GM19240 (cell line): ENCODE results near the gene INPP5D.
"Not testable (repeated sequence)": the region's sequence is repeated elsewhere in the genome, so short reads cannot be mapped to it uniquely, and the experiment has no call there.

Source experiments
- DNase-seq: peaks from one replicate; pipeline ENCODE4 v3.0.0; 2011; ENCODE audit warnings: low spot score; ENCODE audit not compliant: insufficient read length

The INPP5D gene

DNA sequence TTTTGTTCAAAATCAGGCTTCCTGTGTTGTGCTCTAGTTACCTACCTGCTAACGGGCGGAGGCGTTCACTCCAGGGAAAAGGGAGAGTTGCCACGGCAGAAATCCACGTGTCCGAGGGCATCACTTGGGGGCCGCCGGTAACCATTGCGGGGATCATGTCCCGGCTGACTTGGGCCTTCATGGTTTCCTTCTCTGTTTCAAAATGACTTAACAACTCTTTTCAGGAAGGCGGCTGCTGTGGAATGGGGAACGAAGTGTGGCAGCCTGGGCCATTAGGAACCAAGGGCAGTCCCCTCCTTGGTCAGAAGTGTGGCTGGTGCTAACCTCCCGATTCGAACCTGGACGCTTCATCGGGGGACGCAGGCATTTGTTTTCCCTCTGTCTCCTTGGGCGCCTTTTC lies 56.8 kb downstream of the INPP5D start:
- no peak for DNase-seq

DNA sequence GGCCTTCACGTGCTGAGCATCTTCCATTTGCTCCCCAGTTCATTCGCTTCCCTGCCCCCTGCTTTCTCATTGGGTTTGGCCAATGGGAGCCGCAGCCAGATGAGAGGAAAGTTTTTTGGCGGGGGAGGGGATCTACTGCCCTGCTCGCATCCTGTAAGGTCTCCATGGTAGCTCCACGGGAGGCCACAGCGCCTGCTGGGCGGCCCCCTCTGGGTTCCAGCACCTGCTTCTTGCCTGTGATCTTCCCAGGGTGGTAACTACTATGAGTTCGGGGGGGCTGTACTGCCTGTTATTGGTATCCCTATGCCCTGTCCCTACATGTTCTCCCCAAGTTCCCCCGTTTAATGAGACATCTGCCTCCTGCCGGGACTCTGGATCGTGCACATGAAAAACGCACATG lies 57.2 kb downstream of the INPP5D start:
- no peak for DNase-seq

DNA sequence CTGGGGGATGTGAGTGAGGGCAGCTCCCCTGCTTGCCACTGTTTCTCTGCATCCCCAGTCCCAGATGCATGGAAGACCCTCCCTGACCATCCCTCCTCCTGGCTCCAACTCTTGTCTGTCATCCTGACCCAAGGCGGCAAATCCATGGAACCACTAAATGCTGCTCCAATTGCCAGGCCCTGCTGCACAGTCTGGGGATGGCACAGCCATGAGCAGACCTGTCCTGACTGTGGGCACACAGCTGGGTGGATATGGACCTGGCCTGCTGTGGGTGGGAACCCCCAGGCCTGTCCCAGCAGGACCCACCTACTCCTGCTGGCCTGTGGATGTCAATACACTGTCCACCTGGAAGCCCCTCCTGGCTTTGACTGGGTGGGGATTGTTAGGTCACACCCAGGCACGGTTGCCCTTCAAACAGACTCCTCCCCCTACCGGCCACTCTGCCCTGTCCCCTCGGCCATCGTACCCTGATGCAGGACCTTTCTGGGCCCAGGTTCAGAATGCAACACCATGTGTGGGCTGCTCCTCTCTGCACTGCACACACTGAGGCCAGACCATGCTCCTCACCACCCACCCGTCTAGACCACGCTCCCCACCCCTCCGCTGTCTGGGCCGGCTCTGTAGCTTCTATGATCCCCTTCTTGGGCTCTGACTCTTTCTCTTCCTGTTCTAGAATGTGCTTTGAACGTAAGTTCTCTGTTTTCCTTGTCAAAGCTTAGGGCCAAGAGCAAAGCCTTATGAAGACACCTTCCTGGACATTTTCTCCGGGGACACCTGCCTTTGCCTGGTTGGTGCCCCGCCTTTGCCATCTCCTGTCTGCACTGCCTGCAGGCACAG lies 57.9 kb downstream of the INPP5D start:
- DNase-seq: no peak

DNA sequence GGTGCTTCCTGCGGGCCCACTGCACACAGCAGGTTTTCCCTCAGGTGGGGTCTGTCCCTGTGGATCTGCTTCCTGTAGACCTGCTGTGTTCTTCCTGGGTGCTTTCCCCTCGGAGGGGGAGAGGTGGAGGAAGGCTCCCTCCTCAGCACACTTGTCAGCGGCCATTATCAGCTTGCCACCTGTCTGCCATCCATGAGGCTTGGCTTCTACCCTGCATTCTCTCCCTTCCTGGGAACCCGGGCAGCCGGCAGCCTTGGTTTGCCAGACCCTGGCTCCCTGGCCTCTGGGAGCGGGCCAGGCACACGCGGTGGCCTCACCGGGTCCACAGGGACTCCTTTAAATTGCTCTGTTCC lies 58.5 kb downstream of the INPP5D start:
- DNase-seq: no peak

DNA sequence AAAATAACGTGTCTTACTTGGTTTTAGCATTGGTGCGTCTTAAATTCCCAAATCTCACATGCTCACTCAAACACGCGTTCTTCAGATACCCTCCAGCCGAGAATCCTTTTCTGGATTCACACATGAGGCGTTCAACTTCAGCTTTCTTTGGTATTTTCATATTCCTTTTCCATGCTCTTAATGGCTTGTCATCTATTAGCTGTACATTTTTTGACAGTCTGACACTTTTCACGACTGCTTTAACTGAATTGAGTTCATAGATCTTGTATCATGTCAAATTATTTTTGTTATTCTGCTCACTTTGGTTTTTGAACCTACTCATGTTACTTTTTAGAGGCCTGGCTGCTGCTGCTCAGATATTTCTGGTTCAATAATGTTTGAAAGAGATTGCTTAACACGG lies 59.0 kb downstream of the INPP5D start:
- no peak for DNase-seq

DNA sequence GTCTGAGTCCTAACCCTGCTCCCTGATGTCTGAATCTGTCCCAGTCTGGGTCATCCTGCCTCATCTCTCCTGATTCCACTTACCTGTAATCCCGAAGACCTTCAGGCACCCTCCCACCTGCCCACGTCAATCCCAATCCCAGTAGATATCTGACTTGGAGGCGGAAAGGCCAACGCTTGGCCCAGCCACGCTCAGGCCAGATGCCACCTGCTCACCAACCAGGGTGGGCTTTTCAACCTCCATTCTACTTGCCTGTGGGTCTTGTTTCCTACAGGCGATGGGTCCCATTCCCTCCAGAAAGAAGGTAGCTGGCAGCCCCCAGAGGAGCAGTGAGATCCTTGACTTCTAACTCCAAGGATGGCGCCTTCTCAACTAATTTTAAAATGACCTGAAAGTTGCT lies 59.7 kb downstream of the INPP5D start:
- no peak for DNase-seq

DNA sequence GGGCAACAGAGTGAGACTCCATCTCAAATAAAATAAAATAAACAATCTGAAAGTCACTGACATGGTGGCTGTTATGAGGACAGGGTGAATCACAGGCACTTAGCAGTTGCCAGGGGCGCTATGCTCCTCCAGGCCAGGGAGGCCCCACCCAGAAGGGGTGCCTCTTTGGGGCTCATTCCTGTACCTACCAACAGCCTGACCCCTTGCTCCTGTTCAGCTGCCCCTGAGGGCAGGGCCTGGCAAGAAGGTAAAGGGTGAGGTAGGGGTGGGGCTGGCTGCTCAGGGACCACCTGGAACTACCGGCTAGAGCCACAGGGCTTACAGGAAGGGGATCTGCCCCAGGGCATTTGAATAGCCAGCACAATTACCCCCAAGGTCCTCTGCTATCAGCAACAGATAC lies 60.3 kb downstream of the INPP5D start:
- no peak for DNase-seq

DNA sequence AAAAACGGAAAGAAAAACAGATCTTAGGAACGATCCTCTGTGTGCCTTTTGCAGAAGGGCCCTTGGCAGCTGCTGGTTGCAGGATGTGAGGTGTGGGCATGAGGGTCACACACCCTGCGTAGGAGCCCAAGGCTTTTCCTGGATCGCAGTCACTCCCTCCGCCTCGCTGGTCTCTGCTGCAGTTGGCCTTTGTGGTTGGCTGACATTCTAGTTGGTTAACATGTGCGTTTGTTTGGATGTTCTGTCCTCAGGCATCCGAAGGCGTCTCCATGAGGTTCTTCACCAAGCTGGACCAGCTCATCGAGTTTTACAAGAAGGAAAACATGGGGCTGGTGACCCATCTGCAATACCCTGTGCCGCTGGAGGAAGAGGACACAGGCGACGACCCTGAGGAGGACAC lies 61.7 kb downstream of the INPP5D start:
- DNase-seq: no peak

DNA sequence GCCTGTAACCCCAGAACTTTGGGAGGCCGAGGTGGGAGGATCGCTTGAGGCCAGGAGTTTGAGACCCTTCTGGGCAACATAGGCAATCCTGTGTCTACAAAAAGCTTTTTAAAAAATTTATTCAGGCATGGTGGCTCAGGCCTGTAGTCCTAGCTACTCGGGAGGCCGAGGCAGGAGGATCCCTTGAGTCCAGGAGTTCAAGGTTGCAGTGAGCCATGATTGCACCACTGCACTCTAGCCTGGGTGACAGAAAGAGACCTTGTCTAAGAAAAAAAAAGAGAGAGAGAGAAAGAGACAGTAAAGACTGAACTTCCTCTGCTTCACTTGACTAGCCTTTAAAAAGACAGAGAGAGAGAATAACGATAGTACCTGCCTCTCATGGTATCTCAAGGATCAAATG lies 62.4 kb downstream of the INPP5D start:
- no peak for DNase-seq

DNA sequence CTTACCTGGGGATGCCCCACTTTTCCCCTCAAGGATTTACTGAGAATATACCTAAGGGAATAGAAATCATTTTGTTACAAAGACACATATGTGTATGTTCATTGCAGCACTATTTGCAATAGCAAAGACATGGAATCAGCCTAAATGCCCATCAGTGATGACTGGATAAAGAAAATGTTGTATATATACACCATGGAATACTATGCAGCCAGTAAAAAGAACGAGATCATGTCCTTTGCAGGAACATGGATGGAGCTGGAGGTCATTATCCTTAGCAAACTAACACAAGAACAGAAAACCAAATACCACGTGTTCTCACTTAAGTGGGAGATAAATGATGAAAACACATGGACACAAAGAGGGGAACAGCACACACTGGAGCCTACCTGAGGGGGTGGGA lies 63.4 kb downstream of the INPP5D start:
- not testable (repeated sequence) for DNase-seq

DNA sequence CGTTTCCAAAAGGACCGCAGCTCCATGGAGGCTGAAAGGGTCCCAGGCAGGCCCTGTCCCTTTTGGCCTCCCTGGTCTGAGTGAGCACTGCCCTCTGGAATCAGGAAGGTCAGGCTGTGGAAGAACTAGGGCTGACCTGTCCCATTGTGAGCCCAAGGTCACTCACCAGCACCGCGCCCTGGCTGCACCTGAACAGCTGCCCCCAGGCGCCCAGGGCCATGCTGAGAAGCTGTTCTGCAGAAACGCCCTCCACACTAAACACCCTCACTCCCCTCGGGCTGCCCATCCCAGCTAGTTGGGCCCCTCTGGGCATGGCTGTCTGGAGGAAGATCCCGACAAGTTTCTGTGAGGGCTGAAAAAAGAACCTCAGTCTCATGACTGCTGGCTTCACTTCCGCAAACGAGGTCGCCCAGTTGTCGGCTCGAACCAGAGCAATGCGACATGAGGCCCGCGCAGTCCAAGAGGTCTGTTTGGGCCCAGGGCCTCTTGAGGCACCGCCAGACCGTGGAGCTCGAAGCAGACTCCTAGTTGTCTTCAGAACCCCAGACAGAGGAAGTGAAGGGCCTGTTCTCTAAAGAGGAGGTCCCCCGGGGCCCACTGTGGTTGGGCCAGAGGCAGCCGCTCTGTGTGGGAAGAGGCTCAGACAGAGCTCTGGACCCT lies 64.4 kb downstream of the INPP5D start:
- DNase-seq: peak; percentile 47

DNA sequence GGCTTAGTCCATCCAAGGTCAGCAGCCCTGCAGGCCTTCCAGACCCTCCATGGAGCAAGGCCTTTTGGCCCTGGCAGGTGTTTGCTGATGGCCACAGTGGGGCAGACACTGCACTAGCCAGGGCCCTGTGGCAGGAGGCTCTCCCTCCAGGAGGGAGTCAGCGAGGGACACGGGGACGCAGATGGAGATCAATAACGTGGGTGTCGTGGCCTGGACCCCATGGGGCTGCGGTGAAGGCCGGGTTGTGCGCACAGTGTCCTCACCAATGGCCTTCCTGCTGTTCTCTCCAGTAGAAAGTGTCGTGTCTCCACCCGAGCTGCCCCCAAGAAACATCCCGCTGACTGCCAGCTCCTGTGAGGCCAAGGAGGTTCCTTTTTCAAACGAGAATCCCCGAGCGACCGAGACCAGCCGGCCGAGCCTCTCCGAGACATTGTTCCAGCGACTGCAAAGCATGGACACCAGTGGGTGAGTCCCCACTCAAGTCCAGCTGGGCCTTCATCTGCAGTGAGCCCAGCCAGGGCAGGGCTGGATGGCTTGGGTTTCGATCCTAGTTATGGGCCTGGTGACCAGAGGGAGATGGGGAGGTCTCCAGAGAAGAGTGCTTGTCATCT lies 65.4 kb downstream of the INPP5D start:
- DNase-seq: no peak

DNA sequence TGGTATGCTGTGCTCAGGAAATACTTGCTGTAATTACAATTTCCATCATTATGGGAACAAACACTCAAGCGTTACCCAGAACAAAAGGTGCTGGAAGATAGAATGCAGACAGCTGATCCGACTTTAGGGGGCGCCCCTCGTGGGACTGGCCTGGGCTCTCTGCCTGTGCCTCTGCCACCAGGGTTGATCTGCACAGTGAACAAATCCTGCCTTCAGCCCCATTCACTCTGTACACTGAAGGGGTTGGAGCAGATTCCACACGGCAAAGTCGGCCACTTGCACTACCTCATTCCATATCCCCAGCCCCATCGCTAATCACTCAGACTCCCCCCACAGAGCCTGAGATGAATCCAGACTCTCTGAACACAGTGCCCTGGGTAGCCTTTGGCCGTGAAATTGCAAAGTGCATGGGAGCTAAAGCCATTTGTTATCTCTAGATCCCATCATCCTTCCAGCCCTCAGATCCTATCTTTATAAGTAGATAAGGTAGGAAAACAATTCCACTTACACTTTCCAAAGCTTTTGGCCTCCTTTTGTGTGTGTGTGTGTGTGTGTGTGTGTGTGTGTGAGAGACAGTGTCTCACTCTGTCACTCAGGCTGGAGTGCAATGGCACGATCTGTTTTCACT lies 69.3 kb downstream of the INPP5D start:
- DNase-seq: no peak

DNA sequence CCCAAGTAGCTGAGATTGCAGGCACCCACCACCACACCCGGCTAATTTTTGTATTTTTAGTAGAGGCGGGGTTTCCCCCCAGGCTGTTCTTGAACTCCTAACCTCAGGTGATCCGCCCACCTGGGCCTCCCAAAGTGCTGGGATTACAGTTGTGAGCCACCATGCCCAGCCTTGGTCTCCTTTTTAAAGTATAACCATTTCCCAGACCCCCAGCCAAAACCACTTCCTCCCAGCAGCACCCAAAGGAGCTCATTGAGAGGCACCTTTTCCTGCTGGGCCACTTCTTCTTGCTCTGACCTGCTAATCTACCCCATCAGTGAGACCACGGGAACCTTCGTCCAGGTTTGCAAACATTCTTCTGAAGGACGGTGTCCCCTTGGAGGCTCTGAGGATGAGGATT lies 69.9 kb downstream of the INPP5D start:
- no peak for DNase-seq

DNA sequence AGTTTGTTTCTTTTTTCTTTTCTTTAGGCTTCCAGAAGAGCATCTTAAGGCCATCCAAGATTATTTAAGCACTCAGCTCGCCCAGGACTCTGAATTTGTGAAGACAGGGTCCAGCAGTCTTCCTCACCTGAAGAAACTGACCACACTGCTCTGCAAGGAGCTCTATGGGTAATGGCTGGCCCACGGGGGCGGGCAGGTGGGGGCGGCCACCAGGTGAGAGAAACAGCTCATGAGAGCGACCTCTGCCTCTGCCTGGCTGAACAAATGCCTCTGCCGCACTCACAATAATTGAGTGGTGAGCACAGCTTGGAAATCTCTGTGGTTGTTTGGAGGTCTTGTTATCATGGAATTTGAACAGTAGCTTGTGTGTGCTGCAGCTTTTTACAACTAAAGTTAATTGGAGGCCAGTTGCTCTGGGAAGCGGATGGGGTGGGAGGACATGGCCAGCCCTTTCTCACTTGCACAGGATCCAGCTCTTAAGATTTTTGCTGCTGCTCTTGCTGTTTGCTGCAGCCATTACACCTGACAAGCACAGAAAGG lies 70.4 kb downstream of the INPP5D start:
- no peak for DNase-seq

DNA sequence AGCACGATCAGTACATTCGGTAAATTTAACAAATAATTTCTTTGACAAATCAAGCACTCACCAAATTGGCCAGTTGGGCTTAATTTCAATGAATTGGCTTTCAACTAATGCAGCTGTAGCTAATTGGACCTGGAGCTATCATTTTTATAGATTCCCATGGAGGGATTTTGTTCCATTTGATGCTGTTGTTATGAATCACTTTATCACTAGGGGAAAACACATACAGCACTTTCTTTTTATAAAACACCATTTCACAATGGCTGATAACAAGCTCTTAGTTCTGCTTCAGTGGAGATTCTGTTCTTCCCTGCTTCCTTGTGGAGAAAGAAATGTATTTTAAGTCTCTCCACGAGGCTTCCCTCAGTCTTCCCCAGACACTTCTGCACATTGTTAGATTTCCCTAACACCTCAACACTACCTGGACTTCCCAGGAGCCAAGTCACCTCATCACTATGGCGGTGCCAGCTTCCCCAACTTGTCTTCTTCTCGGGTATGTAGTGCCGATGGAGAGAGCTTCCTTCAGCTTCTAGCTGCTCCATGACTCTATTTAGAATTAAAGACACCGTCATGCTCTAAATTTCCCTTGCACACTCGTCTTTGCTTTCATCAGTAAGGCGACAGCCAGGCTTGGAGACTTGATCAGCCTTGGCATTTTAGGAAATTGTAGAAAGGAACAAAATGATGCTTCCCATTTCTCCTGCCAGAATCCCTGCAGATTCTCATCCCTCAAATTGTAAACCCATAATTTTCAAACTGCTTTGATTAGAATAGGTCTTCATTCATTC lies 72.0 kb downstream of the INPP5D start:
- DNase-seq: no peak

DNA sequence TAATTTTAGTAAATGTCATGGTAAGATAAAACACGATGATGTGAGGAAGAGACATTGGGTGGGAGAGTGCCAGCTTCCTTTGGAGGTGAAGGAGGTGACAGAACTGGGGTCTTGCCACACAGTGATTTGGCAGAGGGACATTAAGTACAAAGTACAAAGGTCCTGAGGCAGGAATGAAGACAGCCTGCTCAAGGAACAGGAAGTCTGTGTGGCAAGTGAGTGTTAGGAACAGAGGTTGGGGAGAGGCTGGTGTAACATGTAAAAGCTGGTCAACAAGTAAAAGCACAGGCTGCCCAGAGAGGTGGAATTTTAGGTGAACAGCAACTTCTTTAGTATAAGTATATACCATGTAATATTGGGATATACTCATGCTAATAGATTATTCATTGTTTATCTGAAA lies 73.1 kb downstream of the INPP5D start:
- DNase-seq: no peak

DNA sequence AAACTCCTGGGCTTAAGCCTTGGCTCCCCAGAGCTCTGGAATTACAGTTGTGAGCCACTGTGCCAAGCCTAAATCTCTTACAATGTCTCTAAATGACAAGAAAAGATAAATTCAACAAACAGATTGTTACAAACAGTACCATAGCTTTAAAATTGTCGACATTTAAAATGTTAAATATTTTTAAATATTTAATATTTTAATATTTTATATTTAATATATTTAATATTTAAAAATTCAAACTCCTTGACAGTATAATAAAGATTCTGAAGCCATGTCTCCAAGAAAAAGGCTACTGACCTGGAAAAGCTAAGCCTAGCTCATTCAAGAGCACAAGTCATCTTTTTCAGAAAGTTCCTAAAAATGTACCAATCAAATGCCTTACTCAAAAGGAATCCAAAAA lies 75.3 kb downstream of the INPP5D start:
- DNase-seq: no peak

DNA sequence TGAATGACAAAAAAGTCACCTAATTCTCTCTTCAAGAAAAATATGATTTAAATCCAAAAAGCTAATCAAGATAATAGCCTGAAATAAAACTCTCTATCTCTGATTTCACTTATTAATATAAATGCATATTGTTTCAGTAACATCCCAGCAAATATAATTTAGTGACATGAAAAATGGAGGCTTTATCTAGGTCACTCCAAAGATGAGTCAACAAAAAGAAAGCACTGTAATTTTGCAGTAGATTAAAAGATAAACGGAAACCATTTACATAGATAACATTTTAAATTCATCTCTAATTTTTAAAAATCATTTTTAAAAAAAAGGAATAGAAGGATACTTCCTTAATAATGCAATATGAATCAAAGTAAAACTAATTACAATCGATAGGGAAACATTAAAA lies 76.9 kb downstream of the INPP5D start:
- DNase-seq: no peak

DNA sequence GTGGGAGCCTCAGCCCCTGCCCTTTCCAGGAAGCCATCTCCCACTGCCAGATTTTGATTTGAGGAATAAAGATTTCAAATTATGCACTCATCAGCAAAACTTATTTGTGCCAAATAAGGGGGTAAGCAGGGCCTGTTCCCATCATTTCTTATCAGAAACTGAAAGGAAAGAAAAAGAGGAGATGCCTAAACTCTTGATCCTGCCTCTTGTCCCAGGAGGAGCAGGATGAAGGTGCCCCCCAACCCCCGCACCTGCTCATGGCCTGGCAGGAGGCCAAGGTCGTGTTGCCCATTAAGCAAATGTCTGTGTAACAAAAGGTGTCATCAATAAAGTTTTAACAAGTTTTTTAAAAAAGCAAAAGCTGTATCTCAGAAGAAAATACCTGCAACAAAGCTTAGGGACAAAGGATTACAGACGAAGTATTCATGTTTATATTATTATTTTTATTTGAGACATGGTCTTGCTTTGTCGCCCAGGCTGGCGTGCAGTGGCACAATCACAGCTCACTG lies 80.0 kb downstream of the INPP5D start:
- no peak for DNase-seq

DNA sequence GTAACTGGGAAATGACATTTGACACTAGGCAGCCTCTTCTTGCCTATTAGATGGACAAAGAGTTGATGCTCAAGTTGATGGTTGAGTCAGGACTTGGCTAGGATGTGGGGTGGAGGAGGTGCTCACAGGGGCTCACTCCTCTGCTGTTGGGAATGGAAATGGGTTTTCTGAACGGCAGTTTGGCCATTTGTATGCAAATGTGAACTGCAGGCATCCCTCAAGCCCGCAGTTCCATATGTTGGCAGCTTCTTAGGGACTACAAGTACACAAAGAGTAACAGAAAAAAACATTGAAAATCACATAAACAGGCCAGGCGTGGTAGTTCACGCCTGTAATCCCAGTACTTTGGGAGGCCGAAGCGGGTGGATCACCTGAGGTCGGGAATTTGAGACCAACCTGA lies 80.8 kb downstream of the INPP5D start:
- DNase-seq: no peak
